ENCODE measurements around the gene KCNIP1. TPM values are rescaled to one million over a fixed set of nuclear protein-coding genes. Genes with fewer than 3 reads are reported as not detected.

KCNIP1 gene
- total and polyA plus RNA-seq, 2 of the 8 experiments (the other 6 are each of a cell fraction or from before 2014, with no cell fraction given) = 0.52 to 0.83 TPM

DNA sequence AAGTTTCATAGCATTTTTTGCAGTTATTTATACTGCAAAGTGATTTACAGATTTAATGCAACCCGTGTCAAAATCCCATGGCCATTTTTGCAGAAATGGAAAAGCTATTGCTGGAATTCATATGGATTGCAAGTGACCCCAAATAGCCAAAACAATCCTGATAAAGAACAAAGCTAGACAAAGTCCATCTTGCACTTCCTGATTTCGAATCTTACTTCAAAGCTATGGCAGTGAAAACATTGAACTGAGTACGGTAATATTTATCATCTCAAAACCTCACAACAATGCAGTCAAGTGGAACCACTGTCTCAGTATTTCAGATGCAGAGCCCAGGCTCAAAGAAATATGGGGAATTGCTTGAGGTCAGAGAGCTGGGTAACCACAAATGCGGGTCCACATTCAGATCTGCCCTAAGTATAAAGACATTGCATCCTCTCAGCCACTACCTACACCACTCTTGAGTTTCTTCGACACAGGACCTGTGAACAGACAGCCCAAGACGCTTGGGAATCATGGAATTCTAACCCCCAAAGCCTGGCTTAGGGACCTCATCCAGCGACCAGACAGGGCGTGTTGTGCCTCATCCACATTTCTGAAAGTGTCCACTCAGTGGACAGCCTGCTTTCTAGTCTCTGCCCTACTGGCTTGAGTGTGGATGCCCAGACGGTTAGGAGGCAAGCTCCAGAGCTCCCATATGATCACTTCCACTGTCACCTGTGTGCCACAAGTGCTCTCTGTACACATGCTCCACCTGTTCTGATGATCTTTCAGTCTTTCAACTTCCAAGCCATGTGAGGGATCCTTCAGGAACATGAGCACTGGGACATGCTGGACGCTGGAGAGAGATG, 39.3 kb upstream of the KCNIP1 start (continued):
- TF ChIP-seq CHD2 (IDR thresholded peaks at IDR 0.05; ENCODE audit: low read length) (no peak), CHD7 (IDR thresholded peaks at IDR 0.05; ENCODE audit: insufficient replicate concordance, low read length) (no peak), BACH1 (IDR thresholded peaks at IDR 0.05; ENCODE audit: low read length) (no peak), EP300 (IDR thresholded peaks at IDR 0.05; ENCODE audit: borderline replicate concordance in 1 of 2, low read depth in 2 of 2, low read length in 2 of 2) (no peak), GTF2F1 (IDR thresholded peaks at IDR 0.05; ENCODE audit: borderline replicate concordance, low read depth, low read length) (no peak), GABPA (IDR thresholded peaks at IDR 0.05; ENCODE audit: borderline replicate concordance, insufficient read depth, low read length) (no peak)
- TF ChIP-seq, protein P1, sequence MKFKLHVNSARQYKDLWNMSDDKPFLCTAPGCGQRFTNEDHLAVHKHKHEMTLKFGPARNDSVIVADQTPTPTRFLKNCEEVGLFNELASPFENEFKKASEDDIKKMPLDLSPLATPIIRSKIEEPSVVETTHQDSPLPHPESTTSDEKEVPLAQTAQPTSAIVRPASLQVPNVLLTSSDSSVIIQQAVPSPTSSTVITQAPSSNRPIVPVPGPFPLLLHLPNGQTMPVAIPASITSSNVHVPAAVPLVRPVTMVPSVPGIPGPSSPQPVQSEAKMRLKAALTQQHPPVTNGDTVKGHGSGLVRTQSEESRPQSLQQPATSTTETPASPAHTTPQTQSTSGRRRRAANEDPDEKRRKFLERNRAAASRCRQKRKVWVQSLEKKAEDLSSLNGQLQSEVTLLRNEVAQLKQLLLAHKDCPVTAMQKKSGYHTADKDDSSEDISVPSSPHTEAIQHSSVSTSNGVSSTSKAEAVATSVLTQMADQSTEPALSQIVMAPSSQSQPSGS (IDR thresholded peaks at IDR 0.05; ENCODE audit: low read length) = no peak

Measured in H1 (cell line).